Measurements from ENCODE around the gene INSIG2. TPM values are rescaled to one million over a fixed set of nuclear protein-coding genes. Genes with fewer than 3 reads are reported as not detected.
"Not testable (repeated sequence)": the region's sequence is repeated elsewhere in the genome, so short reads cannot be mapped to it uniquely, and the experiment has no call there.

Gene INSIG2
- total RNA-seq, 1 experiment from 2014 or later: 8.7 TPM

GRCh38 chr2:118091631-118092030 lies 3.4 kb downstream of the INSIG2 start:
- peaks cover 16 to 18% of the 10 kb centered on the region in 2 experiments for H3K4me1 Mint-ChIP-seq
- H2AFZ ChIP-seq (ENCODE audit: low read length): no peak overlapping the region
- H3K4me2 ChIP-seq (ENCODE audit: insufficient read depth, insufficient read length, low read length): no peak overlapping the region

GRCh38 chr2:118094102-118094501 lies 5.8 kb downstream of the INSIG2 start:
- not testable (repeated sequence) for H3K56ac ChIP-seq (ENCODE audit: insufficient read length, low read depth, low read length); H4K5ac ChIP-seq (ENCODE audit: insufficient read length, low read depth, low read length); H2BK12ac ChIP-seq (ENCODE audit: insufficient read length, low read depth, low read length); H2BK120ac ChIP-seq (ENCODE audit: low read depth, low read length, poor library complexity, severe bottlenecking); H3K23me2 ChIP-seq (ENCODE audit: insufficient read length, low read depth, low read length, poor library complexity, severe bottlenecking); H3K27ac ChIP-seq (ENCODE audit: insufficient read length, low read depth, low read length); H3K4ac ChIP-seq (ENCODE audit: low read depth, low read length); DNase-seq; H3K27ac Mint-ChIP-seq; H4K20me1 ChIP-seq (ENCODE audit: control insufficient read depth, insufficient read depth, insufficient read length); H3K9me3 Mint-ChIP-seq; H3K14ac ChIP-seq (ENCODE audit: insufficient read depth, low read length); H3K27me3 Mint-ChIP-seq (ENCODE audit: low read depth); H3K9me3 ChIP-seq (ENCODE audit: control insufficient read depth, low read depth, low read length); H3K4me3 Mint-ChIP-seq; H2BK5ac ChIP-seq (ENCODE audit: insufficient read length, low read length); H3K27me3 ChIP-seq (ENCODE audit: insufficient read depth, low read length); H3K9ac ChIP-seq (ENCODE audit: extremely low read depth, insufficient read length, low read length); H3K79me1 ChIP-seq (ENCODE audit: insufficient read depth, low read depth, low read length, poor library complexity, severe bottlenecking); H3T11ph ChIP-seq (ENCODE audit: low read length); H2AFZ ChIP-seq (ENCODE audit: low read length); H3K18ac ChIP-seq (ENCODE audit: insufficient read length, low read depth, low read length); H3K4me1 ChIP-seq (ENCODE audit: insufficient read depth, low read length); H4K91ac ChIP-seq (ENCODE audit: insufficient read length, low read depth, low read length); H2AK5ac ChIP-seq (ENCODE audit: insufficient read length, low read length); H3K79me2 ChIP-seq (ENCODE audit: insufficient read depth, low read length); H3K23ac ChIP-seq (ENCODE audit: insufficient read length, low read depth, low read length); H4K8ac ChIP-seq (replicated peaks; ENCODE audit: insufficient read length, low read depth, low read length); H2BK15ac ChIP-seq (ENCODE audit: low read depth, low read length); H3K4me2 ChIP-seq (ENCODE audit: insufficient read depth, insufficient read length, low read length); H2BK20ac ChIP-seq (ENCODE audit: low read depth, low read length, poor library complexity, severe bottlenecking)
- Mint-ChIP-seq H3K4me1 (peaks cover 16 to 18% of the 10 kb centered on the region in 2 experiments), H3K36me3 (ENCODE audit: insufficient read depth in 1 of 3, low read depth in 3 of 3) (peaks cover 3 to 18% (median 3%) of the 10 kb centered on the region in 3 experiments; a peak in 5 of 7 replicates)

More at GRCh38 chr2:118091631-118092030, 3.4 kb downstream of the INSIG2 start:
- Histone ChIP-seq H2AK5ac (ENCODE audit: insufficient read length, low read length) (no peak overlapping the region), H3K4ac (ENCODE audit: low read depth, low read length) (no peak overlapping the region), H3K23me2 (ENCODE audit: insufficient read length, low read depth, low read length, poor library complexity, severe bottlenecking) (no peaks in the 10 kb centered on the region), H2BK15ac (ENCODE audit: low read depth, low read length) (no peak overlapping the region), H3K56ac (ENCODE audit: insufficient read length, low read depth, low read length) (no peak overlapping the region), H3K27me3 (ENCODE audit: insufficient read depth, low read length) (no peaks in the 10 kb centered on the region), H4K91ac (ENCODE audit: insufficient read length, low read depth, low read length) (no peak overlapping the region), H3K9me3 (ENCODE audit: control insufficient read depth, low read depth, low read length) (no peaks in the 10 kb centered on the region), H2BK5ac (ENCODE audit: insufficient read length, low read length) (no peak overlapping the region), H2BK120ac (ENCODE audit: low read depth, low read length, poor library complexity, severe bottlenecking) (no peak overlapping the region), H3K4me1 (ENCODE audit: insufficient read depth, low read length) (no peaks in the 10 kb centered on the region), H3K27ac (ENCODE audit: insufficient read length, low read depth, low read length) (no peak overlapping the region), H2BK20ac (ENCODE audit: low read depth, low read length, poor library complexity, severe bottlenecking) (no peak overlapping the region), H2BK12ac (ENCODE audit: insufficient read length, low read depth, low read length) (no peak overlapping the region), H3T11ph (ENCODE audit: low read length) (no peak overlapping the region), H3K79me1 (ENCODE audit: insufficient read depth, low read depth, low read length, poor library complexity, severe bottlenecking) (peaks cover 6% of the 10 kb centered on the region), H4K8ac (replicated peaks; ENCODE audit: insufficient read length, low read depth, low read length) (no peak overlapping the region), H4K5ac (ENCODE audit: insufficient read length, low read depth, low read length) (no peak overlapping the region), H4K20me1 (ENCODE audit: control insufficient read depth, insufficient read depth, insufficient read length) (no peaks in the 10 kb centered on the region), H3K79me2 (ENCODE audit: insufficient read depth, low read length) (peaks cover 9% of the 10 kb centered on the region; the same call in 1 of the 2 replicates), H3K14ac (ENCODE audit: insufficient read depth, low read length) (no peak overlapping the region), H3K18ac (ENCODE audit: insufficient read length, low read depth, low read length) (no peak overlapping the region), H3K9ac (ENCODE audit: extremely low read depth, insufficient read length, low read length) (no peak overlapping the region), H3K23ac (ENCODE audit: insufficient read length, low read depth, low read length) (no peak overlapping the region)
- no CpG with 5 or more reads among the region's 1 CpG for WGBS (ENCODE audit: extremely low coverage, insufficient read length, low lambda C conversion rate)
- H3K9me3 Mint-ChIP-seq: no peaks in the 10 kb centered on the region; a peak in 1 of 5 replicates
- H3K27me3 Mint-ChIP-seq (ENCODE audit: low read depth): no peaks in the 10 kb centered on the region
- H3K36me3 Mint-ChIP-seq (ENCODE audit: insufficient read depth in 1 of 3, low read depth in 3 of 3): peaks cover 0 to 9% (median 3%) of the 10 kb centered on the region in 3 experiments; a peak in 3 of 7 replicates
- DNase-seq: no peak
- H3K4me3 Mint-ChIP-seq: no peak overlapping the region; a peak in 1 of 5 replicates
- no peak for TF ChIP-seq CTCF (conservative IDR thresholded peaks at IDR 0.05)
- H3K27ac Mint-ChIP-seq: no peak overlapping the region

Data from H9 (cell line).